HG03439 (cell line): ENCODE data around the gene RGL1.

Source experiments
- ATAC-seq: cut with Tn5 transposase; IDR thresholded peaks from one replicate; pipeline ENCODE4 v1.9.1; 2021; ENCODE audit warnings: mild to moderate bottlenecking, moderate library complexity; ENCODE audit not compliant: unreplicated experiment

Gene RGL1

DNA sequence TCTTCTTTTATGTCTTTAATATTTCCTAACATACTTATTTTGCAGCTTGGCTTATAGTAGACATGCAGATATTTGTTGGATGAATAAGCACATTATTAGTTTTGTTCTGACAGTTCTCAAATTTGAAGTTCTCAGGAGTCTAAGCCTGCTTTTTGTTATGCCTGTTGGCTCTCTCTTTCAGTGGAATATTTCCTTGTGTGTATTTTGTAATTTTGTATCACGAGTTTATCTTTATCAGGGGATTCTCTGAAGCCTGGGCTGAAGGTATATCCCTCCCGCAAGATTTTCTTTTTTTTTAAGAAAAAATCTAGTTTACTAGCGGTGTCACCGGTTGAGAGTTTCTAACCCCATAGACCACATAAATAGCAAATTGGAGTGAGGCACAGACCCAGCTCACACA, 105.9 kb downstream of the RGL1 start:
- no peak for ATAC-seq

DNA sequence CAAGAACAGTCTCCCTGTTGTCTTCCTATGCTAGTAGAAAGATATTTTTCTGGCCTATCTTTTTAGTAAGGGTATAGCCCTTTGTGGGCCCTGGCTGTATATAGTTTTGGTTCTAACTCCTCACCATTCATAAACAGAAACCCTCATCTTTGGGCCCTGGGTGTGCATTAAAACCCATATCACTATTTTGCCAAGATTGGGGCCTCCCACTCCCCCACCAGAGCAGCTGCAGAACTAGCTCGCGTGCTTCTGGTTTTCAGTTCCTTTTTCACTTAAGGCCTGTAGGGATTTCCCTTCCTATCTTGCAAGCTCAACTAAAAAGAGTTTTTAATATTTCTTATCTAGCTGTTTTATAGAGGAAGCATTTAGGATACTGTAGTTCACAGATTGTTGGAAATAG, 106.4 kb downstream of the RGL1 start:
- peak; percentile 71 for ATAC-seq

DNA sequence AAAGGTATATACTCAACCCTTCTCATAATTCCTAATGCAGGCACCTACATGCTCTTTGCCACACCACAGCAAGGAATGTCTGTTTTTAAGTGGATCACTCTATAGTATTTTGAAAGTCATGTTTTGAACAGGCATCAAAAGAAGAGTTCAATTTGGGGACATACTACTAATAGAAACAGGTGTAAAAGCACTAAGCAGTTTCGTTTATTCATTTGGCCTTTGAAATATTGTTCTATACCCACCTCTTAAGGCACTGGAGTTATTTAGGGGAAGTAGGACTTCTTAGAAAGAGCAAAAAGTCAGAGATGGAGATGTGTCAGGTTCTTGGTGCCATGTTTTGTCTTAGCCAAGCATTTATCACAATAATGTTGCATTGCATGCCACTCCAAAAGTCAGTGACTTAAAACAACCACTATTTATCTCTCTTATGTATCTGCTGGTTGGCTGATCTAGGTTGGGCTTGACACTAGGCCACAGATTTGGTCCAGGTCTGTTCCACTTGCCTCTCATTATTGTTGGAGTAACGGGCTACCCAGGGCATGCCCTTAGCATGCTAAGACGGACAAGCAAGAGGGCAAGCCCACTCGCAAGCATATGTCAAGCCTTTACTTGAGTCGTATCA, 107.5 kb downstream of the RGL1 start:
- peak; percentile 49 for ATAC-seq

DNA sequence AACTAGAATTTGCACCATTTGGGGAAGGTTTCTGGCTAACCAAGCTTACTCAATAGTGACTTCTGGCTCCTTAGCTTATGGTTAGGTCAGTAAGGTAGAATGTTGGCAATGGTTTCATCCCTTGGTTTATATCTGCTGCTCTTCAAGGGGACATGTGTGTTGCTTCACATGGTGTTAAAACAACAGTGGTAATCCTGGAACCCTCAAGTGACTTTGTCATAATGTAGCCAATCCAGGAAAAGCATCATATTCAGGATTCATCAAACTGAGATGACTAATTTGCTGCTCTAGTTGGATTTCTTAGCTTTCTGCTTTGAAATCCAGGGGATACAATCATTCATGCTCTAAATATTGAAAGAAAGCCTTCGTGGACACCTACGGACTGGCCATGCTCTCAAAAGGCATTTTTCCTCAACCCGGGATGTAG, 108.7 kb downstream of the RGL1 start:
- ATAC-seq, result no peak

- ATAC-seq, result no peak
Measured at GRCh38 chr1:183914276-183914675, 109.4 kb downstream of the RGL1 start.

GRCh38 chr1:183914891-183915290, 110.0 kb downstream of the RGL1 start:
- ATAC-seq, result no peak

- ATAC-seq, result peak; percentile 35
Measured at GRCh38 chr1:183915625-183916510, 110.9 kb downstream of the RGL1 start.

DNA sequence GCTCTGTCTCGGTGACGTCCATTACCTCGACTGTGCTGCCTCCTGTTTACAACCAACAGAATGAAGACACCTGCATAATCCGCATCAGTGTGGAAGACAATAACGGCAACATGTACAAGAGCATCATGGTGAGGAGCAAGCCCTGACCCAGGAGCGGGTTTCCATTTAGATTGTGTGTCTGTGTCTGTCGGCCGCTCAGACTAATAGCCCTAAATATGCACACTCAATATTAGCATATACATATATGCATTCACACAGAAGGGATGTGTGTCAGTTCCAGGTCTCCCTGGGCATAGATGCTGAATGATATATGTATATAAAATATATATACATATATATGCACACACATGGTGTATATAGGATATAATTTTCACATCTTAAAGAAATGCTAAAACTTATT, 111.7 kb downstream of the RGL1 start:
- no peak for ATAC-seq

- ATAC-seq, result no peak
Measured at GRCh38 chr1:183918589-183918988, 113.7 kb downstream of the RGL1 start.

- ATAC-seq, result no peak
Measured at GRCh38 chr1:183920651-183921050, 115.7 kb downstream of the RGL1 start.

DNA sequence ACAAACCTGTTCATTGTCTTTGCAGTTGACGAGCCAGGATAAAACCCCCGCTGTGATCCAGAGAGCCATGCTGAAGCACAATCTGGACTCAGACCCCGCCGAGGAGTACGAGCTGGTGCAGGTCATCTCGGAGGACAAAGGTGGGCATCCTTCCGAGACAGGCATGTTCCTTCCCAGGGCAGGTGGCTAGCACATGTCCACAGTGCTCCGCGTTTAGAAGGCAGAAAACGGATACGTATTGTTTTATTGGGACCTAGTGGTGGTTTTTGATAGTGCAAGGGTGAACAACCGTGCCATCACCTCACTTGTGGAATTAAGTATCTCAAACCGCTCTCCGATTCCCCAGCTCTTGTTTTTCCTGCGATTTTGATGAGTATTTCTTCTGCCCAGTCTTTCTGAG, 117.3 kb downstream of the RGL1 start:
- no peak for ATAC-seq

GRCh38 chr1:183925947-183926346, 121.0 kb downstream of the RGL1 start:
- no peak for ATAC-seq

GRCh38 chr1:183926983-183927382, 122.1 kb downstream of the RGL1 start:
- no peak for ATAC-seq

- no peak for ATAC-seq
Measured at GRCh38 chr1:183931646-183932271, 126.8 kb downstream of the RGL1 start.

- no peak for ATAC-seq
Measured at GRCh38 chr1:183932412-183932811, 127.5 kb downstream of the RGL1 start.

DNA sequence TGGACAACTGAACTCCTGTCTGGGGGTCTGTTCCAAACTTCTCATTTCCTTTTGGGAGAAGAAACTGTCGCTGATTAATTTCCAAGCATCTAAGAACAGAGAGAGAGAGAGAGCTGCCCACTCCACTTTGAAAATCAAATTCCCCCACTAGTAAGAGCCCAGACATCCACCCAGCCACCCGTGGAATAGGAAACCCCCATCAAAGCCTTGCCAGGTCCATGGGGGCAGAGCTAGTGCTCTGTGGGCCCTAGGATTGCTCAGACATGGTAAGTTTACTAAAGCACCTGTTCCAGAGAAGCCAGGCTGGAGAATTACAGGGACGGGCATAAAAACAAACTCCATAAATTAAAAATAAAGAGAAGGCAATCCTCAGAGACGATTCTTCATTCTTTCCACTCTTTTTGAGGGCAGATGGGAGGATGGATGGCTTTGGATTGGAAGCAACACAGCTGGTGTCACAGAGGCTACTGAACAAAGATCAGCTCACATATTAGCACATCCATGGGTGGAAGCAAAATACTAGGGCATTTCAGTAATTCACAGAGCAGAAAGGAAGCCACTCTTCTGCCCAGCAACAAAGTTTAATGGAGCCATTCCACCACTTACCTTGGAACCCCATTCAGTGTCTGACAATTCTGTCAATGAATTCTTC, 128.7 kb downstream of the RGL1 start:
- no peak for ATAC-seq

GRCh38 chr1:183934314-183934713, 129.4 kb downstream of the RGL1 start:
- no peak for ATAC-seq

- ATAC-seq, result no peak
Measured at GRCh38 chr1:183936009-183936408, 131.1 kb downstream of the RGL1 start.

DNA sequence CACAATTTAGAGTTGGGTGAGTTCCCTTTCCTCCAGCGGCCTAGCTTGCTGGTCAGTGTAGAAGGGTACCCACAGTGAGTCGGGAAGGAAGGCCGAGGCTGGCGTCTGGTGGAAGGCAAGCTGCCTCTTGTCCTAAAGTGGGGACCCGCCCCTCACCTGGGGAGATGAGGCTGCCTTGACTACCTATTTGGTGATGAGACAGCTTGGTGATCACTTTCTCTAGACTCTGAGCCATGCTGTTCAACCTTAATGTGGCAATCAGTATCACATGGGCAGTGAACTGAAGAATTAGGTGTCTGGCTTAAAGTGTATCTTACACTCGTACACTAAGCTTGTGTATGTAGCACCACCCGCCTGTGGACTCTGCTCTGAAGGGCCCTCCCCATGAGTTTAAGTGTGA, 131.9 kb downstream of the RGL1 start:
- no peak for ATAC-seq

- ATAC-seq, result no peak
Measured at GRCh38 chr1:183937611-183938010, 132.7 kb downstream of the RGL1 start.

- no peak for ATAC-seq
Measured at GRCh38 chr1:183941001-183941400, 136.1 kb downstream of the RGL1 start.
